ENCODE results near the gene ATRN.

- TF ChIP-seq CTCF (IDR thresholded peaks at IDR 0.05) (no peak), EZH2 (IDR thresholded peaks at IDR 0.05; ENCODE audit: borderline replicate concordance, insufficient read depth, low read depth, low read length, poor library complexity, severe bottlenecking) (no peak)
Observed at GRCh38 chr20:3565851-3566250, 95.0 kb downstream of the ATRN start.

Data from B cell (primary cell).